Stomach (tissue), 9 donors: Measurements from ENCODE around the gene ERF. TPM values are rescaled to one million over a fixed set of nuclear protein-coding genes. Genes with fewer than 3 reads are reported as not detected.

Experiments used
- DNase-seq, 2 donors: peaks; one replicate each; pipeline versions ENCODE4 v3.0.0 to v3.0.0-alpha.2; 2013 to 2019
- H3K27ac ChIP-seq, 5 donors: fragments of 200-600 bp in 4 of 5; sonication (generic) in 4 of 5; one replicate each; pipeline ENCODE4 v1.5.1; 2013 to 2019; ENCODE audit warnings: mild to moderate bottlenecking in 1 of 5, moderate library complexity in 1 of 5
- H3K27me3 ChIP-seq, 3 donors: fragments of 200-600 bp; sonication (generic); one replicate each; pipeline ENCODE4 v1.5.1; 2017 to 2019; ENCODE audit warnings: mixed run types in 1 of 3
- H3K36me3 ChIP-seq, 4 donors: fragments of 200-600 bp; sonication (generic); 1 replicate in 3 of 4; 2 replicates in 1 of 4; pipeline ENCODE4 v1.5.1; 2016 to 2019
- H3K4me1 ChIP-seq, 4 donors: fragments of 200-600 bp; sonication (generic); one replicate each; pipeline ENCODE4 v1.5.1; 2016 to 2019
- H3K4me3 ChIP-seq, 4 donors: fragments of 200-600 bp; sonication (generic) in 3 of 4; one replicate each; pipeline ENCODE4 v1.5.1; 2016 to 2019; ENCODE audit warnings: mild to moderate bottlenecking in 1 of 4
- H3K9me3 ChIP-seq, 4 donors: fragments of 200-600 bp; sonication (generic); one replicate each; pipeline ENCODE4 v1.5.1; 2016 to 2019
- CTCF ChIP-seq, 7 experiments: fragments of 450-650 bp in 4 of 7; fragments of 200-600 bp in 3 of 7; sonication (generic) in 3 of 7; IDR thresholded peaks; one replicate each; pipeline ENCODE4 v1.5.1; 2016 to 2019; ENCODE audit warnings: antibody characterized with exemption in 7 of 7, control low read depth in 2 of 7, mild to moderate bottlenecking in 1 of 7
- EP300 ChIP-seq: sonication (generic); formaldehyde crosslinking; IDR thresholded peaks from one replicate; pipeline ENCODE4 v1.6.1; 2017; ENCODE audit warnings: antibody characterized with exemption
- POLR2A ChIP-seq, 4 donors: fragments of 450-650 bp; IDR thresholded peaks; one replicate each; pipeline ENCODE4 v1.6.1; 2016; ENCODE audit warnings: antibody characterized with exemption in 4 of 4, control low read depth in 2 of 4, mild to moderate bottlenecking in 1 of 4, moderate library complexity in 1 of 4
- POLR2AphosphoS5 ChIP-seq, 3 donors: sonication (generic); formaldehyde crosslinking; IDR thresholded peaks; one replicate each; pipeline ENCODE4 v1.6.1; 2016; ENCODE audit warnings: antibody characterized with exemption in 3 of 3
- WGBS, 5 donors: extraction: QIAGEN DNeasy Blood & Tissue Kit in 3 of 5; methylation state at CpG; one replicate each; pipeline versions ENCODE4 v1.1.5 to v1.1.7; 2013 to 2018; 5-methylcytosine and 5-hydroxymethylcytosine counted together
- intact Hi-C: fragments of 100-400 bp; cut with DNase I; formaldehyde crosslinking; loops from one replicate; pipeline ENCODE4 v1.15.1; 2023; ENCODE audit warnings: low total_unique reads
- polyA plus RNA-seq, 3 donors: library from polyadenylated mRNA; stranded (reverse); fragments of 200-250 nt; gene quantifications; one replicate each; pipeline ENCODE4 v1.2.3, GENCODE V29; 2013
- total RNA-seq, 5 donors: library from RNA; depleted of rRNA; stranded (reverse); fragments of >200 nt; gene quantifications; one replicate each; pipeline versions ENCODE4 v1.1.0 to v1.2.3, GENCODE V29; 2014 to 2016
- donor health status: healthy with polysubstance abuse.
- donor health status: Bipolar disorder and iron deficiency.
- donor health status: healthy.

The ERF gene
- total and polyA plus RNA-seq, 8 donors: 11.6 to 118 (median 30.8) TPM

GRCh38 chr19:42287017-42287826, 32.3 kb upstream of the ERF start:
- TF ChIP-seq CTCF (IDR thresholded peaks at IDR 0.05) (no peak), POLR2A (IDR thresholded peaks at IDR 0.05) (no peak), POLR2AphosphoS5 (IDR thresholded peaks at IDR 0.05) (no peak), EP300 (no peak)
- peaks cover 33 to 79% (median 59%) of the 10 kb centered on the region in 4 donors for H3K4me1 ChIP-seq
- WGBS, 5 donors: 87 to 90% (median 88%) methylated on average over 24 to 30 of the region's 30 CpGs
- no peaks in the 10 kb centered on the region for H3K9me3 ChIP-seq
- DNase-seq: no peak
- H3K27ac ChIP-seq: peak overlapping the region; percentile 12 to 100 (median 76)
- peak overlapping the region in 1 of 4 donors; percentile 71 for H3K4me3 ChIP-seq
- peaks cover 51 to 57% (median 56%) of the 10 kb centered on the region in 4 donors for H3K36me3 ChIP-seq
- H3K27me3 ChIP-seq: no peaks in the 10 kb centered on the region
- intact Hi-C loops: loop anchor here (5.0 kb wide), 1 partner anchor 40 kb away; no protein-coding TSS in a partner anchor

- TF ChIP-seq POLR2A (IDR thresholded peaks at IDR 0.05): no peak
- TF ChIP-seq EP300: no peak
- 15 to 20% (median 19%) methylated on average over 13 of the region's 13 CpGs for WGBS, 5 donors
- intact Hi-C loops: loop anchor here (5.0 kb wide), 1 partner anchor 39 kb away; no protein-coding TSS in a partner anchor
- peaks cover 44 to 49% (median 49%) of the 10 kb centered on the region in 4 donors for H3K36me3 ChIP-seq
- H3K27me3 ChIP-seq: no peaks in the 10 kb centered on the region
- H3K4me1 ChIP-seq: peaks cover 41 to 79% (median 59%) of the 10 kb centered on the region in 4 donors
- H3K4me3 ChIP-seq: peak overlapping the region in 3 of 4 donors; percentile 16 to 71 (median 71)
- H3K27ac ChIP-seq: peak overlapping the region; percentile 56 to 100 (median 76)
- DNase-seq: peak; percentile 70 to 85
- H3K9me3 ChIP-seq: no peaks in the 10 kb centered on the region
Measured at GRCh38 chr19:42286349-42287016, 31.6 kb upstream of the ERF start.

DNA sequence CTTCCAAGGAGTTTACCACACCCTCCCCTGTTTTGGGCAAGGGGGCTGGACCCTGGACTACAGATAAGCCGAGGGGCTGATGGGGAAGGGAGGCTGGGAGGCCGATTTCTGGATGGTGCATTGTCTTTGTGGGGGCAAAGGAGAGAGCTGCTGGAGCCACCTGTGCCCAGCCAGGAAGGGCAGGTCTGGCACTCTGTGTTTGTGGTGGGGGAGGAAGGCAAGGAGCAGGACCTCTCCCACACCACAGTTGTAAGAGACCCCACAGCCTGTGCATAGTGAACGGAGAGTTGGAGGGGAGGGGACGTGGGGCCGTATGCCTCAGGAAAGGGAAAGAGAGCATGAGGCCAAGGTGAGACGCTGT, 31.0 kb upstream of the ERF start:
- peaks cover 40 to 44% (median 44%) of the 10 kb centered on the region in 4 donors for H3K36me3 ChIP-seq
- DNase-seq: no peak
- peak overlapping the region; percentile 56 to 100 (median 76) for H3K27ac ChIP-seq
- intact Hi-C loops: loop anchor here (5.0 kb wide), 1 partner anchor 39 kb away; no protein-coding TSS in a partner anchor
- H3K9me3 ChIP-seq: no peaks in the 10 kb centered on the region
- 23 to 31% (median 23%) methylated on average over 6 of the region's 6 CpGs for WGBS, 5 donors
- no peak for TF ChIP-seq EP300
- H3K4me1 ChIP-seq: peaks cover 46 to 79% (median 59%) of the 10 kb centered on the region in 4 donors
- peak overlapping the region in 3 of 4 donors; percentile 16 to 71 (median 71) for H3K4me3 ChIP-seq
- H3K27me3 ChIP-seq: no peaks in the 10 kb centered on the region

- 29 to 42% (median 37%) methylated on average over 5 of the region's 5 CpGs for WGBS, 5 donors
- H3K27ac ChIP-seq: peak overlapping the region; percentile 74 to 100 (median 97)
- H3K4me3 ChIP-seq: peak overlapping the region; percentile 16 to 71 (median 68)
- peaks cover 37 to 40% (median 40%) of the 10 kb centered on the region in 4 donors for H3K36me3 ChIP-seq
- H3K4me1 ChIP-seq: peaks cover 49 to 79% (median 59%) of the 10 kb centered on the region in 4 donors
- no peaks in the 10 kb centered on the region for H3K27me3 ChIP-seq
- intact Hi-C loops: loop anchor here (5.0 kb wide), 1 partner anchor 38 kb away; no protein-coding TSS in a partner anchor
- no peaks in the 10 kb centered on the region for H3K9me3 ChIP-seq
- peak in 1 of 2 donors; percentile 61 for DNase-seq
- TF ChIP-seq CTCF (IDR thresholded peaks at IDR 0.05): no peak
- TF ChIP-seq POLR2A (IDR thresholded peaks at IDR 0.05): no peak
- TF ChIP-seq POLR2AphosphoS5 (IDR thresholded peaks at IDR 0.05): no peak
- no peak for TF ChIP-seq EP300
Measured at GRCh38 chr19:42285541-42285941, 30.6 kb upstream of the ERF start.
